GM12872 (cell line): ENCODE measurements around the gene WDR27.

Source experiments
- CTCF ChIP-seq: IDR thresholded peaks from 3 replicates; pipeline ENCODE4 v1.5.1; 2011; ENCODE audit warnings: low read depth, mild to moderate bottlenecking, low read length, moderate library complexity; ENCODE audit not compliant: insufficient read depth

Gene WDR27

DNA sequence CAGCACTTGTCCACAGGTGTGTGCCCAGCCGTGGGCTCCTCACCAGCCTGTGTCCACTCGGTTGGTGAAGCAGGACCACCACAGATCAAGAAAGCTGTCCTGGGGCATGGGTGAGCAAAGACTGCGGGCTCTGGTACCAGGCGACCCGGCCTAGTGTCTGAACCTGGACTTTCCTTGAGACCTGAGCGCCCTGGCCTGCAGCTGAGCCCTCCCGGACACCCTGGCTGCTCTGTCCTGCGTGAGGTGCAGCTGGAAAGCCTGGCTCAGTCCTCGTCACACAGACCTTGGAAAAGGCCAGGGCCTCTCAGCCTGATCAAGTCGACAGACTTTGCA lies 247.0 kb downstream of the WDR27 start:
- no peak for TF ChIP-seq CTCF

GRCh38 chr6:169454204-169454871 lies 247.5 kb downstream of the WDR27 start:
- no peak for TF ChIP-seq CTCF

DNA sequence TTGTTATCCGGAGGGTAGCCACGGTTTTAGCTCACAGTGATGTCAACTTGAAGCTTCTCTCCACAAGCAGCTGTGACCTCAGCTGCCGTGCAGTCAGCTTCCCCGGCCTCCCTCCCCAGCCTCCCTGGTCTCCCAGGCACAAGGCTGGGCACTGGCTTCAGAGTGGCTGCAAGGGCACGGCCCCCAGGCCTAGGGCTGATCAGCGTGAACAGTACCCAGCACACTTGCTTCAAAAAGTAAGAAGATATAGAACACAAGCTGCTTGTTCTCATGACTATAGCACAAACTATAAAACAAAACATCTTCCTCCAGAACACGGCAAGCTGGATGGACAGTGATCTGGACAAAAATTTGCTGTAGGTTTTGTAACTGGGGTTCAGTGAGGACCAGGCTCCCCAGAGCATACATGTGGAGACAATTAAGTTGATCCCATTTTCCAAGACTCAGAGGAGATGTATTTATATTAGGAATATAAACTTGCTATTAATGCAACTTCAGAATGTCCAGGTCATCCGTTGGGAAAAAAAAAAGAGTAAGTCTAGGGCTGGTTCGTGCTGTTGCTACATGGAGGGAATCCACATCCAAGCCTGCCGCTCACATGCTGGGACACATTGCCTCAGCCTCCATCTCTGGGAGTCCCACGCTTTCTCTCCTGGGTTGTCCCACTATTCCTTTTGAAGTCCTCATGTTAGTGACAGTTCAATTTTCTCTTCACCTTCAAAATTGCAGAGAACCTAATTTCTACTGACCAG lies 248.8 kb downstream of the WDR27 start:
- no peak for TF ChIP-seq CTCF

DNA sequence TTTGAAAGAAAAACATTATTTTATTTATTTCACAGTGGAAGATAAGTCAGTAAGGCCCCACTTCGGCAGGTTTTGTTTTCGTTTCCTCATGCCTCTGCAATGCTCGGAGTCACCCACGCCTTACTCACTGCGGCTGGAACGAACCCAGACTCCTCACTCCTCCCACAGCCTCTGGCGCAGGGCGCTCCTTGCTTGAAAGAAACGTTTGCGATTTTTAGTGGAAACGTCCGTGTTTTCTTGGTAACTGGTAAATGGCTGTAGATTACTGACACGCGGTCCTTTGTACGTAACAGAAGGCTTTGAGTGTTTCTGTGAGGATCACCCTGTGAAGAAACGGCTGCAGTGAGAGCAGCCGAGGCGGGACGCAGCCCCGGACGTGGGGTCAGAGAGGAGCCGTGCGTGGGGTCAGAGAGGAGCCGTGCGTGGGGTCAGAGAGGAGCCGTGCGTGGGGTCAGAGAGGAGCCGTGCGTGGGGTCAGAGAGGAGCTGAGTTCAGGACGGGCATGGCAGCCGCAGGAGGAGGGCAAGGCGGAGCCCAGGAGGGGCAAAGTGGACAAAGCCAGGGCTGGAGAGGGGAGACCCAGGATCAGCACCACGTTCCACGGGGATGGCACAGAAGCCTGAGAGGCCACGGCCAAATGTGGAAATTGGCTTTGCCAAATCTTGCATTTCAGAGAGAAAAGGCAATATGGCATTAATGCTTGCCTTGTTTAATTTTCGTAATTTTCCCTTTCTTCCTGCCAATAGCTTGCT lies 249.5 kb downstream of the WDR27 start:
- TF ChIP-seq CTCF: no peak

DNA sequence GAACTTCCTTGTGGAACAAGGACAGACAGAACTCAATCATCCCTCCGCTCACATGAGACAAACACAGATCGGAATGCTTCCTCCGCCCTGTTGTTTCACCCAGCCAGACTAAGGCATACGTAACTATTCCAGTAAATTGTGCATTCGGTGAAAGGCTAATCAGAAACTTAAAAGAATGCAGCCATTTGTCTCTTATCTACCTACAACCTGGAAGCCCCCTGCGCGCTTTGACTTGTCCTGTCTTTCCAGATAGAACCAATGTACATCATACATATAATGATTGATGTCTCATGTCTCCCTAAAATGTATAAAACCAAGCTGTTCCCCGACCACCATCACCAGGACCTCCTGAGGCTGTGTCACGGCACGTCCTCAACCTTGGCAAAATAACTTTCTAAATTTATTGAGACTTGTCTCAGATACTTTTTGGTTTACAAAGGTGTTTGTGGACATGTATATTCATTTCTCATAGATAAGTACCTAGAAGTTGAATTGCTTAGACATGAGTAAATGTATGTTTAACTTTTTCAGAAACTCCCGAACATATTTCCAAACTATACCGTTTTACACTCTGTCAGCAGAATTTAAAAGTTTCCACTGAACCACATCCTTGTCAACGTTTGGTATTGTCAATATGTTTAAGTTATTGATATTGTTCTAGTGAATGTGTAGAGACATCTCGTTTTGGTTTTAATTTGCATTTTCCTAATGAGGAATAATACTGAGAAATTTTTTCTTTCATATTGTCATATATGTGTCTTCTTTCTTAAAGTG lies 250.6 kb downstream of the WDR27 start:
- TF ChIP-seq CTCF: no peak

DNA sequence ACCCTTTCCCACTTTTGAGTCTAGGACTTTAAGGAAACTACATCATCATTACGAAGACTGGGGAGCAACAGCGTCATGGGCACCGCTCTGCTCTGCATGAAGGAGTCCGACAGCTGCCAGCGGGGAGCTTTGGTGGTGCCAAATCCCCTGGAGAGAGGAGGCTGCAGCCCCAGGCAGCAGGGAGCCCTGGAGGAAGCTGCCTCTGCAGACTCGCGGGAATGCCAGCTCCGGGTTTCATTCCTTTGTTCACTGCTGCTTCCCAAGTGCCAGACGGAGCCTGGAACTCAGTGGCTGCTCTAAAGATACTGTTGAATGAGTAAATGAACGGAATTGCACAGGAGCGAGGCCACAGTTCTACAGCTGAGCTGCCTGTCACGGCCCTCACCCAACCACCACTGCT lies 251.7 kb downstream of the WDR27 start:
- no peak for TF ChIP-seq CTCF

GRCh38 chr6:169449221-169449620 lies 252.6 kb downstream of the WDR27 start:
- no peak for TF ChIP-seq CTCF
